HAP-1 (cell line): Measurements from ENCODE around the gene RHOBTB1.

ENCODE experiments used
- DNase-seq, 2 experiments: peaks; one replicate each; pipeline ENCODE4 v3.0.0-alpha.2; 2016 to 2020; ENCODE audit warnings: low spot score in 2 of 2
- H3K27me3 ChIP-seq: fragments of 250-450 bp; sonication (Bioruptor Pico); 2 replicates; pipeline ENCODE4 v1.5.1; 2020; ENCODE audit warnings: low read depth, mild to moderate bottlenecking, moderate library complexity
- H3K36me3 ChIP-seq: fragments of 250-450 bp; sonication (Bioruptor Pico); replicated peaks from 2 replicates; pipeline ENCODE4 v1.5.1; 2020; ENCODE audit warnings: mild to moderate bottlenecking
- H3K4me1 ChIP-seq: fragments of 250-450 bp; sonication (Bioruptor Pico); 2 replicates; pipeline ENCODE4 v1.5.1; 2020; ENCODE audit warnings: mild to moderate bottlenecking
- H3K4me3 ChIP-seq: fragments of 250-450 bp; sonication (Bioruptor Pico); 2 replicates; pipeline ENCODE4 v1.5.1; 2020; ENCODE audit warnings: mild to moderate bottlenecking, moderate library complexity
- H3K9me3 ChIP-seq: fragments of 250-450 bp; sonication (Bioruptor Pico); 2 replicates; pipeline ENCODE4 v1.5.1; 2020; ENCODE audit warnings: mild to moderate bottlenecking, moderate library complexity
- in situ Hi-C: fragments of 300-500 bp; cut with MboI; formaldehyde crosslinking; loops from 3 replicates; pipeline ENCODE4 v1.14.3; 2020; ENCODE audit warnings: low sequenced_read_pairs, inconsistent platforms, mixed read lengths

The RHOBTB1 gene

GRCh38 chr10:60944058-60944909, at the start of gene RHOBTB1:
TSS of gene RHOBTB1 (minus strand) at chr10:60944185. CDS start at chr10:60911542, 32,643 bp downstream.
- in situ Hi-C loops = no loop called here
- Histone ChIP-seq H3K36me3 (no peaks in the 10 kb centered on the region), H3K4me1 (peaks cover 6% of the 10 kb centered on the region), H3K27me3 (no peaks in the 10 kb centered on the region), H3K4me3 (peak within 1 kb of the TSS; percentile 51), H3K9me3 (no peaks in the 10 kb centered on the region)
- peak; percentile 54 to 81 for DNase-seq

- DNase-seq = peak in 1 of 2 experiments; percentile 84
- no peaks in the 10 kb centered on the region for H3K9me3 ChIP-seq
- in situ Hi-C loops = no loop called here
- no peaks in the 10 kb centered on the region for H3K27me3 ChIP-seq
- no peak overlapping the region for H3K4me3 ChIP-seq
- no peaks in the 10 kb centered on the region for H3K36me3 ChIP-seq
- peaks cover 14% of the 10 kb centered on the region for H3K4me1 ChIP-seq
Measured at GRCh38 chr10:60992636-60993035, 48.7 kb upstream of the RHOBTB1 start.

GRCh38 chr10:60990663-60991062, 46.7 kb upstream of the RHOBTB1 start:
- H3K27me3 ChIP-seq = no peaks in the 10 kb centered on the region
- H3K36me3 ChIP-seq = no peaks in the 10 kb centered on the region
- DNase-seq = no peak
- in situ Hi-C loops = no loop called here
- H3K9me3 ChIP-seq = no peaks in the 10 kb centered on the region
- no peak overlapping the region for H3K4me3 ChIP-seq
- peaks cover 14% of the 10 kb centered on the region for H3K4me1 ChIP-seq

- H3K9me3 ChIP-seq = no peaks in the 10 kb centered on the region
- no peak for DNase-seq
Measured at GRCh38 chr10:60989400-60989876, 45.5 kb upstream of the RHOBTB1 start.

GRCh38 chr10:60986791-60987190, 42.8 kb upstream of the RHOBTB1 start:
- in situ Hi-C loops = no loop called here
- Histone ChIP-seq H3K4me1 (no peaks in the 10 kb centered on the region), H3K36me3 (no peaks in the 10 kb centered on the region), H3K9me3 (no peaks in the 10 kb centered on the region), H3K4me3 (no peak overlapping the region), H3K27me3 (no peaks in the 10 kb centered on the region)
- no peak for DNase-seq

More at GRCh38 chr10:60989400-60989876, 45.5 kb upstream of the RHOBTB1 start:
- Histone ChIP-seq H3K4me3 (no peak overlapping the region), H3K4me1 (peaks cover 14% of the 10 kb centered on the region), H3K36me3 (no peaks in the 10 kb centered on the region), H3K27me3 (no peaks in the 10 kb centered on the region)
- in situ Hi-C loops = no loop called here

- in situ Hi-C loops = no loop called here
- H3K4me1 ChIP-seq = no peaks in the 10 kb centered on the region
- H3K4me3 ChIP-seq = no peak overlapping the region
- no peak for DNase-seq
- H3K36me3 ChIP-seq = no peaks in the 10 kb centered on the region
- H3K9me3 ChIP-seq = no peaks in the 10 kb centered on the region
- H3K27me3 ChIP-seq = no peaks in the 10 kb centered on the region
Measured at GRCh38 chr10:60985951-60986350, 42.0 kb upstream of the RHOBTB1 start.

GRCh38 chr10:60980997-60981396, 37.0 kb upstream of the RHOBTB1 start:
- peaks cover 13% of the 10 kb centered on the region for H3K4me1 ChIP-seq
- DNase-seq = no peak
- H3K36me3 ChIP-seq = no peaks in the 10 kb centered on the region
- H3K9me3 ChIP-seq = no peaks in the 10 kb centered on the region
- H3K27me3 ChIP-seq = no peaks in the 10 kb centered on the region
- H3K4me3 ChIP-seq = no peak overlapping the region
- in situ Hi-C loops = no loop called here

- H3K9me3 ChIP-seq = no peaks in the 10 kb centered on the region
- H3K4me3 ChIP-seq = no peak overlapping the region
- no peaks in the 10 kb centered on the region for H3K36me3 ChIP-seq
- DNase-seq = no peak
- in situ Hi-C loops = no loop called here
- peaks cover 13% of the 10 kb centered on the region for H3K4me1 ChIP-seq
- no peaks in the 10 kb centered on the region for H3K27me3 ChIP-seq
Measured at GRCh38 chr10:60979667-60980104, 35.7 kb upstream of the RHOBTB1 start.

GRCh38 chr10:60978287-60979115, 34.5 kb upstream of the RHOBTB1 start:
- H3K4me3 ChIP-seq = no peak overlapping the region
- no peaks in the 10 kb centered on the region for H3K36me3 ChIP-seq
- peak; percentile 56 to 77 for DNase-seq
- in situ Hi-C loops = no loop called here
- H3K9me3 ChIP-seq = no peaks in the 10 kb centered on the region
- H3K27me3 ChIP-seq = no peaks in the 10 kb centered on the region
- H3K4me1 ChIP-seq = peaks cover 16% of the 10 kb centered on the region

- no peaks in the 10 kb centered on the region for H3K36me3 ChIP-seq
- H3K4me3 ChIP-seq = no peak overlapping the region
- H3K27me3 ChIP-seq = no peaks in the 10 kb centered on the region
- H3K9me3 ChIP-seq = no peaks in the 10 kb centered on the region
- no peak for DNase-seq
- in situ Hi-C loops = no loop called here
- peaks cover 16% of the 10 kb centered on the region for H3K4me1 ChIP-seq
Measured at GRCh38 chr10:60977161-60978122, 33.5 kb upstream of the RHOBTB1 start.

GRCh38 chr10:60976687-60977086, 32.7 kb upstream of the RHOBTB1 start:
- peaks cover 16% of the 10 kb centered on the region for H3K4me1 ChIP-seq
- in situ Hi-C loops = no loop called here
- H3K4me3 ChIP-seq = no peak overlapping the region
- no peak for DNase-seq
- H3K36me3 ChIP-seq = no peaks in the 10 kb centered on the region
- H3K9me3 ChIP-seq = no peaks in the 10 kb centered on the region
- no peaks in the 10 kb centered on the region for H3K27me3 ChIP-seq

- Histone ChIP-seq H3K4me1 (peaks cover 16% of the 10 kb centered on the region), H3K4me3 (no peak overlapping the region), H3K27me3 (no peaks in the 10 kb centered on the region), H3K36me3 (no peaks in the 10 kb centered on the region), H3K9me3 (no peaks in the 10 kb centered on the region)
- in situ Hi-C loops = no loop called here
- no peak for DNase-seq
Measured at GRCh38 chr10:60975716-60976115, 31.7 kb upstream of the RHOBTB1 start.
